Measurements from ENCODE around the gene GMCL2. TPM values are rescaled to one million over a fixed set of nuclear protein-coding genes. Genes with fewer than 3 reads are reported as not detected.

The GMCL2 gene
- polyA plus RNA-seq, 1 donor (not counting 4 experiments of a cell fraction or from before 2014, with no cell fraction given) = not detected

DNA sequence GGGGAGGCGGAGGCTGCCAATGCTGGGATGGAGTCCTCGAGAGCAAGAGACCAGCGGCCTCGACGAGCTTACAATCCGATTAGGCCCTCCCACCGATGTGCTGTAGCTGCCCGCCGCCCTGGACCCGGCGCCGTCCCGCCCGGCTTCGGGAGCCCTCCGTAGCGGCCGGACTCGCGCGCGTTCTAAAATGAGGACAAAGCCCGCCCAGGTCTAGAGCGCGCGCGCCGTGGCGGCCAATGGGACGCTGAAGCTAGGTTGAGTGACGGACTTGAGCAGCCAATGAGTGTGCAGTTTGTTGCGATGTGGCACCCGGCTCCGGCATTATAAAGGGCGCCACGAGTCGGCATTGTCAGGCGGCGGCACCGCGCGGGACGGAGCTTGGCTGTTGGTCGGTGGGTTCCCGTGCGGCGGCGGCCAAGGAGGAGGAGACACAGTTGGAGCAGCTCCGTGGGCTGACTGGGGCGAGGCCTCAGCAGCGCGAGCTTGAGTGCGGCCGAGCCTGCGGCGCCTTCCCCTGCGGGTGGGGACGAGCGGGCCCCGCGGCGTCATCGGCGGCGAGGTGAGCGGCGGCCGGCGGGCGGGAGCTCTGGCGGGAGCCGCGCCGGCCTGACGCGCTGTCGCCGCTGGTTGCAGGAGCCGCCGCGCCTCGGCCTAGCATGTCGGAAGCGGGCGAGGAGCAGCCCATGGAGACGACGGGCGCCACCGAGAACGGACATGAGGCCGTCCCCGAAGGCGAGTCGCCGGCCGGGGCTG, 17.2 kb upstream of the GMCL2 start, which contains the start of gene HNRNPAB:
TSS of gene HNRNPAB (plus strand) at position 352 of the 753 bp plus-strand sequence. CDS start at position 657, 305 bp downstream.
- Histone ChIP-seq H2AFZ (ENCODE audit: control insufficient read depth, low read length) (peak within 1 kb of the TSS; percentile 58), H3K36me3 (ENCODE audit: control insufficient read depth in 2 of 2, extremely low read depth in 1 of 2, insufficient read depth in 2 of 2, low read length in 2 of 2) (peaks cover 17 to 30% of the 10 kb centered on the region in 2 experiments), H3K9ac (ENCODE audit: control insufficient read depth, extremely low read depth, insufficient read depth, low read length) (peak within 1 kb of the TSS; percentile 84), H3K79me2 (ENCODE audit: control insufficient read depth, insufficient read depth, low read length) (peaks cover 44% of the 10 kb centered on the region), H3K27me3 (ENCODE audit: control insufficient read depth, extremely low read depth, insufficient read depth, low read length) (no peaks in the 10 kb centered on the region), H3K9me1 (ENCODE audit: control insufficient read depth, extremely low read depth, insufficient read depth, low read length) (peaks cover 11% of the 10 kb centered on the region), H3K4me2 (ENCODE audit: control insufficient read depth, extremely low read depth, insufficient read depth, low read depth, low read length) (peak within 1 kb of the TSS; percentile 95), H3K4me3 (ENCODE audit: control insufficient read depth in 2 of 3, extremely low read depth in 1 of 3, insufficient read depth in 2 of 3, low read depth in 1 of 3, low read length in 3 of 3) (peak within 1 kb of the TSS; percentile 80 to 96 (median 85)), H3K27ac (ENCODE audit: control insufficient read depth, insufficient read depth, low read length) (peak within 1 kb of the TSS; percentile 67), H3K9me3 (ENCODE audit: control insufficient read depth, low read depth, low read length) (no peaks in the 10 kb centered on the region), H4K20me1 (ENCODE audit: control insufficient read depth, extremely low read depth, insufficient read depth, low read length) (peaks cover 36% of the 10 kb centered on the region), H3K4me1 (ENCODE audit: control insufficient read depth, extremely low read depth, insufficient read depth, low read length) (peaks cover 31% of the 10 kb centered on the region)
- dilution Hi-C loops (cut with MboI; ENCODE audit: extremely low pct_ligation_motif_present, low sequenced_read_pairs) = no loop called here
- peak; percentile 9 for FAIRE-seq
- peak; percentile 88 for DNase-seq (ENCODE audit: low read depth, low spot score)
- no peak for TF ChIP-seq EZH2 (IDR thresholded peaks at IDR 0.05; ENCODE audit: low read length)
- TF ChIP-seq, protein P1, sequence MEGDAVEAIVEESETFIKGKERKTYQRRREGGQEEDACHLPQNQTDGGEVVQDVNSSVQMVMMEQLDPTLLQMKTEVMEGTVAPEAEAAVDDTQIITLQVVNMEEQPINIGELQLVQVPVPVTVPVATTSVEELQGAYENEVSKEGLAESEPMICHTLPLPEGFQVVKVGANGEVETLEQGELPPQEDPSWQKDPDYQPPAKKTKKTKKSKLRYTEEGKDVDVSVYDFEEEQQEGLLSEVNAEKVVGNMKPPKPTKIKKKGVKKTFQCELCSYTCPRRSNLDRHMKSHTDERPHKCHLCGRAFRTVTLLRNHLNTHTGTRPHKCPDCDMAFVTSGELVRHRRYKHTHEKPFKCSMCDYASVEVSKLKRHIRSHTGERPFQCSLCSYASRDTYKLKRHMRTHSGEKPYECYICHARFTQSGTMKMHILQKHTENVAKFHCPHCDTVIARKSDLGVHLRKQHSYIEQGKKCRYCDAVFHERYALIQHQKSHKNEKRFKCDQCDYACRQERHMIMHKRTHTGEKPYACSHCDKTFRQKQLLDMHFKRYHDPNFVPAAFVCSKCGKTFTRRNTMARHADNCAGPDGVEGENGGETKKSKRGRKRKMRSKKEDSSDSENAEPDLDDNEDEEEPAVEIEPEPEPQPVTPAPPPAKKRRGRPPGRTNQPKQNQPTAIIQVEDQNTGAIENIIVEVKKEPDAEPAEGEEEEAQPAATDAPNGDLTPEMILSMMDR (optimal IDR thresholded peaks at IDR 0.05 in 1 of 3, IDR thresholded peaks at IDR 0.05 in 1 of 3, conservative IDR thresholded peaks at IDR 0.05 in 1 of 3; ENCODE audit: extremely low read depth in 1 of 3, insufficient read depth in 2 of 3, low read length in 3 of 3) = peak in 1 of 3 experiments; percentile 18

DNA sequence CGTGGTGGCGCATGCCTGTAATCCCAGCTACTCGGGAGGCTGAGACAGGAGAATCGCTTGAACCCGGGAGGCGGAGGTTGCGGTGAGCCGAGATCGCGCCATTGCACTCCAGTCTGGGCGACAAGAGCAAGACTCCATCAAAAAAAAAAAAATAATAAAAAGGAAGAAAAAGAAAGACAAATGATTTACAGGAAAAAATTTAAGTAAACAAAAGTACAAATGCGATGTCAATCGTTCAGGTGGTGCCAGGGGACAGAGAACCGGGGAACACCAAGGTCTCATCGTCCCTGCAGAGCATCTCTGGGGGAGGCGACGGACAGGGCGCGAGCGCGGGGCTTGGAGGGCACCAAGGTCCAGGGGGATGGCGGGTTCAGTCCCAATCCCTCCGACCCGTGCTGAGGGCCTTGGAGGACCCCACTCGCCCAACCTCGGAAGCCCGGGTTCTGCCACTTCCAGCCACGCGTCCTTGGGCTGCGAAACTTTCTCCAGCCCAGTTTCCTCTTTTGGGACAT, 16.6 kb upstream of the GMCL2 start:
- no peak for DNase-seq (ENCODE audit: low read depth, low spot score)
- peaks cover 31% of the 10 kb centered on the region for H3K4me1 ChIP-seq (ENCODE audit: control insufficient read depth, extremely low read depth, insufficient read depth, low read length)
- no peaks in the 10 kb centered on the region for H3K9me3 ChIP-seq (ENCODE audit: control insufficient read depth, low read depth, low read length)
- no peak for FAIRE-seq
- no peaks in the 10 kb centered on the region for H3K27me3 ChIP-seq (ENCODE audit: control insufficient read depth, extremely low read depth, insufficient read depth, low read length)
- peaks cover 11% of the 10 kb centered on the region for H3K9me1 ChIP-seq (ENCODE audit: control insufficient read depth, extremely low read depth, insufficient read depth, low read length)
- H3K79me2 ChIP-seq (ENCODE audit: control insufficient read depth, insufficient read depth, low read length) = peaks cover 40% of the 10 kb centered on the region
- peak overlapping the region; percentile 80 to 87 (median 85) for H3K4me3 ChIP-seq (ENCODE audit: control insufficient read depth in 2 of 3, extremely low read depth in 1 of 3, insufficient read depth in 2 of 3, low read depth in 1 of 3, low read length in 3 of 3)
- H2AFZ ChIP-seq (ENCODE audit: control insufficient read depth, low read length) = peak overlapping the region; percentile 58
- H3K36me3 ChIP-seq (ENCODE audit: control insufficient read depth in 2 of 2, extremely low read depth in 1 of 2, insufficient read depth in 2 of 2, low read length in 2 of 2) = peaks cover 11 to 24% of the 10 kb centered on the region in 2 experiments
- peaks cover 30% of the 10 kb centered on the region for H4K20me1 ChIP-seq (ENCODE audit: control insufficient read depth, extremely low read depth, insufficient read depth, low read length)
- dilution Hi-C loops (cut with MboI; ENCODE audit: extremely low pct_ligation_motif_present, low sequenced_read_pairs) = no loop called here
- H3K4me2 ChIP-seq (ENCODE audit: control insufficient read depth, extremely low read depth, insufficient read depth, low read depth, low read length) = peak overlapping the region; percentile 79
- H3K27ac ChIP-seq (ENCODE audit: control insufficient read depth, insufficient read depth, low read length) = peak overlapping the region; percentile 41
- peak overlapping the region; percentile 84 for H3K9ac ChIP-seq (ENCODE audit: control insufficient read depth, extremely low read depth, insufficient read depth, low read length)
- TF ChIP-seq EZH2 (IDR thresholded peaks at IDR 0.05; ENCODE audit: low read length) = no peak
- TF ChIP-seq, protein P1 (optimal IDR thresholded peaks at IDR 0.05 in 1 of 3, IDR thresholded peaks at IDR 0.05 in 1 of 3, conservative IDR thresholded peaks at IDR 0.05 in 1 of 3; ENCODE audit: extremely low read depth in 1 of 3, insufficient read depth in 2 of 3, low read length in 3 of 3) = no peak
